Body of pancreas (tissue), 4 donors: Measurements from ENCODE around the gene WDR12.

ENCODE experiments used
- POLR2A ChIP-seq, 3 donors: fragments of 450-650 bp; IDR thresholded peaks; one replicate each; pipeline ENCODE4 v1.6.1; 2016; ENCODE audit warnings: antibody characterized with exemption in 3 of 3, mild to moderate bottlenecking in 2 of 3
- TF ChIP-seq, protein P1 (sequence below), 7 experiments: fragments of 450-650 bp in 4 of 7; fragments of 200-600 bp in 3 of 7; sonication (generic) in 3 of 7; IDR thresholded peaks; one replicate each; pipeline ENCODE4 v1.5.1; 2016 to 2019; ENCODE audit warnings: antibody characterized with exemption in 7 of 7

DNA sequence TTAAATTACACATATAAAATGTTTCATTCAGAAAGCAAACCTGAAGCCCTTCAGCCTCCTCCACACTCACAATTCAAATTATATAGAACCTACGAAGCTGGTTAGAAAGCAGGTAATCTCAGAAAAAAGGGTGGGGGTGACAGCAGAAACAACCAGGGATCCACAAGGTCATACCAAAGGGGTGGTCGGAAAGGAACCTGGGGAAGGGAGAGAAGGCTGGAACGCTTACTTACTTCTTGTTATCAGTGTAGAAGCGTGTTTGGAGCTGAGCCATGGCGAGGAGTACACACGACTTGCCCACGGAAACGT lies 316 bp downstream of the WDR12 start:
- TF ChIP-seq, protein P1, sequence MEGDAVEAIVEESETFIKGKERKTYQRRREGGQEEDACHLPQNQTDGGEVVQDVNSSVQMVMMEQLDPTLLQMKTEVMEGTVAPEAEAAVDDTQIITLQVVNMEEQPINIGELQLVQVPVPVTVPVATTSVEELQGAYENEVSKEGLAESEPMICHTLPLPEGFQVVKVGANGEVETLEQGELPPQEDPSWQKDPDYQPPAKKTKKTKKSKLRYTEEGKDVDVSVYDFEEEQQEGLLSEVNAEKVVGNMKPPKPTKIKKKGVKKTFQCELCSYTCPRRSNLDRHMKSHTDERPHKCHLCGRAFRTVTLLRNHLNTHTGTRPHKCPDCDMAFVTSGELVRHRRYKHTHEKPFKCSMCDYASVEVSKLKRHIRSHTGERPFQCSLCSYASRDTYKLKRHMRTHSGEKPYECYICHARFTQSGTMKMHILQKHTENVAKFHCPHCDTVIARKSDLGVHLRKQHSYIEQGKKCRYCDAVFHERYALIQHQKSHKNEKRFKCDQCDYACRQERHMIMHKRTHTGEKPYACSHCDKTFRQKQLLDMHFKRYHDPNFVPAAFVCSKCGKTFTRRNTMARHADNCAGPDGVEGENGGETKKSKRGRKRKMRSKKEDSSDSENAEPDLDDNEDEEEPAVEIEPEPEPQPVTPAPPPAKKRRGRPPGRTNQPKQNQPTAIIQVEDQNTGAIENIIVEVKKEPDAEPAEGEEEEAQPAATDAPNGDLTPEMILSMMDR (IDR thresholded peaks at IDR 0.05) = no peak
- TF ChIP-seq POLR2A (IDR thresholded peaks at IDR 0.05) = no peak
